GM23338 (cell line): Measurements from ENCODE around the gene CD38. TPM values are rescaled to one million over a fixed set of nuclear protein-coding genes. Genes with fewer than 3 reads are reported as not detected.
A peak's percentile ranks its signal among the peaks of the same experiment; 100 is the strongest.

Experiments
- ATAC-seq: fragments of 200-7000 bp; cut with Tn5 transposase; 3 replicates; pipeline ENCODE4 v1.9.1; 2020
- DNase-seq: peaks from one replicate; pipeline ENCODE4 v3.0.0-alpha.2; 2015; ENCODE audit warnings: low spot score
- H2AFZ ChIP-seq: fragments of 200-600 bp; sonication (generic); 2 replicates; pipeline ENCODE4 v1.8.0; 2016; ENCODE audit warnings: antibody characterized with exemption, mild to moderate bottlenecking, moderate library complexity
- H3F3A ChIP-seq: fragments of 200-600 bp; sonication (generic); replicated peaks from 2 replicates; pipeline ENCODE4 v1.8.0; 2017; ENCODE audit warnings: antibody characterized with exemption, mixed run types, low read depth
- H3K27ac ChIP-seq: fragments of 200-600 bp; sonication (generic); 2 replicates; pipeline ENCODE4 v1.6.1; 2016; ENCODE audit warnings: low read depth
- H3K27me3 ChIP-seq: fragments of 200-600 bp; sonication (generic); 2 replicates; pipeline ENCODE4 v1.8.0; 2016; ENCODE audit warnings: mild to moderate bottlenecking, mixed run types, moderate library complexity; ENCODE audit not compliant: insufficient read depth
- H3K36me3 ChIP-seq: fragments of 200-600 bp; sonication (generic); 2 replicates; pipeline ENCODE4 v1.8.0; 2016; ENCODE audit warnings: mild to moderate bottlenecking; ENCODE audit not compliant: insufficient read depth
- H3K4me1 ChIP-seq: fragments of 200-600 bp; sonication (generic); 2 replicates; pipeline ENCODE4 v1.8.0; 2016; ENCODE audit warnings: mild to moderate bottlenecking, moderate library complexity; ENCODE audit not compliant: insufficient read depth
- H3K4me2 ChIP-seq: fragments of 200-600 bp; sonication (generic); 2 replicates; pipeline ENCODE4 v1.7.1; 2017; ENCODE audit warnings: mixed run types
- H3K4me3 ChIP-seq: fragments of 200-600 bp; sonication (generic); 2 replicates; pipeline ENCODE4 v1.6.1; 2016; ENCODE audit warnings: mixed run types
- H3K79me2 ChIP-seq: fragments of 200-600 bp; sonication (generic); replicated peaks from 2 replicates; pipeline ENCODE4 v1.8.0; 2017; ENCODE audit warnings: mild to moderate bottlenecking; ENCODE audit not compliant: insufficient read depth
- H3K9me2 ChIP-seq: fragments of 200-600 bp; sonication (generic); 2 replicates; pipeline ENCODE4 v1.8.0; 2017; ENCODE audit not compliant: insufficient read depth
- H4K20me1 ChIP-seq: fragments of 200-600 bp; sonication (generic); replicated peaks from 2 replicates; pipeline ENCODE4 v1.8.0; 2017; ENCODE audit warnings: mild to moderate bottlenecking; ENCODE audit not compliant: insufficient read depth
- H3K27ac Mint-ChIP-seq: 2 replicates; pipeline ENCODE4 v1.8.0; 2020; ENCODE audit warnings: inconsistent platforms, mild to moderate bottlenecking, moderate library complexity, mixed read lengths
- H3K27me3 Mint-ChIP-seq: 3 replicates; pipeline ENCODE4 v1.8.0; 2022; ENCODE audit warnings: low read depth, mild to moderate bottlenecking, moderate library complexity, mixed read lengths, inconsistent platforms; ENCODE audit not compliant: insufficient read depth, poor library complexity
- H3K36me3 Mint-ChIP-seq: 3 replicates; pipeline ENCODE4 v1.8.0; 2021; ENCODE audit warnings: low read depth, mild to moderate bottlenecking, inconsistent platforms, moderate library complexity, mixed read lengths
- H3K4me1 Mint-ChIP-seq: 3 replicates; pipeline ENCODE4 v1.8.0; 2020; ENCODE audit warnings: mild to moderate bottlenecking, inconsistent platforms, mixed read lengths
- H3K4me3 Mint-ChIP-seq: 3 replicates; pipeline ENCODE4 v1.8.0; 2021; ENCODE audit warnings: moderate library complexity, mild to moderate bottlenecking, inconsistent platforms, mixed read lengths
- H3K9me3 Mint-ChIP-seq: 3 replicates; pipeline ENCODE4 v1.8.0; 2020; ENCODE audit warnings: moderate library complexity, mild to moderate bottlenecking, inconsistent platforms, mixed read lengths
- CREB1 ChIP-seq: fragments of 250-450 bp; sonication (Bioruptor Pico); IDR thresholded peaks from 2 replicates; pipeline ENCODE4 v1.5.0; 2020; ENCODE audit warnings: low read depth, mild to moderate bottlenecking, moderate library complexity
- EZH2 ChIP-seq: fragments of 200-600 bp; sonication (generic); IDR thresholded peaks from one replicate; pipeline ENCODE4 v1.8.0; 2017; ENCODE audit warnings: antibody characterized with exemption, mild to moderate bottlenecking, low read depth; ENCODE audit not compliant: unreplicated experiment
- EZH2phosphoT487 ChIP-seq: fragments of 200-600 bp; sonication (generic); IDR thresholded peaks from one replicate; pipeline ENCODE4 v1.8.1; 2018; ENCODE audit warnings: antibody characterized with exemption; ENCODE audit not compliant: unreplicated experiment
- NANOG ChIP-seq: IDR thresholded peaks from 2 replicates; pipeline ENCODE4 v1.6.1; 2016; ENCODE audit warnings: antibody characterized with exemption, borderline replicate concordance
- POLR2AphosphoS5 ChIP-seq: IDR thresholded peaks from 2 replicates; pipeline ENCODE4 v1.6.1; 2016; ENCODE audit warnings: antibody characterized with exemption, low read depth
- STAT1 ChIP-seq: IDR thresholded peaks from one replicate; pipeline ENCODE4 v1.6.1; 2016; ENCODE audit warnings: antibody characterized with exemption; ENCODE audit not compliant: unreplicated experiment
- ZNF331 ChIP-seq: fragments of 250-450 bp; sonication (Bioruptor Pico); IDR thresholded peaks from 2 replicates; pipeline ENCODE4 v1.5.0; 2020; ENCODE audit warnings: low read depth, mild to moderate bottlenecking, moderate library complexity
- polyA plus RNA-seq: library from polyadenylated mRNA; unstranded; fragments of >200 nt; fragmentation: Nextera tagmentation; extraction: Ambion mirVana; gene quantifications from 2 replicates; pipeline ENCODE4 v1.2.1, GENCODE V29; 2016
- total RNA-seq: library from RNA; depleted of rRNA; stranded (reverse); fragments of >200 nt; shearing (Covaris generic); gene quantifications from 2 replicates; pipeline ENCODE4 v1.2.3, GENCODE V29; 2014
- TF ChIP-seq, protein P1 (sequence below): fragments of 250-450 bp; sonication (Bioruptor Pico); IDR thresholded peaks from 2 replicates; pipeline ENCODE4 v1.5.0; 2020; ENCODE audit warnings: mild to moderate bottlenecking, moderate library complexity
- TF ChIP-seq, protein P2 (sequence below): IDR thresholded peaks from 2 replicates; pipeline ENCODE4 v1.6.1; 2016; ENCODE audit warnings: antibody characterized with exemption
- TF ChIP-seq, protein P3 (sequence below), 2 experiments: fragments of 200-600 bp in 1 of 2; sonication (generic) in 1 of 2; conservative IDR thresholded peaks; 2 replicates each; pipeline versions ENCODE4 v1.5.1 to v1.6.1; 2016 to 2017; ENCODE audit warnings: antibody characterized with exemption in 2 of 2, low read depth in 2 of 2, mild to moderate bottlenecking in 2 of 2, moderate library complexity in 1 of 2

CD38 gene
- total and polyA plus RNA-seq, 2 experiments from 2014 or later: 0.17 to 0.24 TPM

DNA sequence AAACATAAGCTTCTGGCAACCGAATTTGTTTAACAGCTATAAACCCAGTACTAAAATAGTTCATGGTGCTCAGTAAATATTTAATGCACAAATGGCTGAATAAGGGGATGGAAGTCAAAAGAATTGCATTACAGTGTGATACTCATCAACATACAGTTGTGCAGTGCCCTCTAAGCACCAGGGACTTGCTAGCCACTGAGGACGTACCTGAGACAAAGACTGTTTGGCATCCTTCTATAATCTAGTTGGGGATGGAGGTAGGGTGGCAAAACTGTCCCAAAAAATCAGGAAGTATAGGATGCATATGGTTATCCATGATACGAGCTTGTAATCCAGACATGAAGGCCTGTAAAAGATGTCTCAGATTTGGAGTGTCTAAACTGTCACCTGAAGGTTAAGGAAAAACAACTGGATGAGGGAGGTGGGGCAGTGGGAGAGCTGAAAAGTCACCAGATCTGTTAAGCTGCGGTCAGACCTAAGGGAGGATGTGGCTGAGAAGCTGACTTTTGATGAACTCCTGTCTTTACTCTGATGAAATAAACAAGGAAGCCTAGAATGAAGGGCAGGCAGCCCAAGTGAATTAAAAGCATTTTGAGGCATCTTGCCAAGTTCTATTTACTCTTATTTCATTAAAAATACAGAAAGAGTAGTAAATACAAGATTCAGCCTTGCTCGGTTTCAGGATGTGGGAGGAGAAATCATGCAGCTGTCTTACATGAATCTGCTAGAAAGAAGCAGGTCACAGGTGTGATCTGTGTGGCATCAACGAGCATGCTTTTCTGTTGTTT, 12.0 kb upstream of the CD38 start:
- Mint-ChIP-seq H3K36me3 (no peaks in the 10 kb centered on the region), H3K4me3 (no peak overlapping the region)

DNA sequence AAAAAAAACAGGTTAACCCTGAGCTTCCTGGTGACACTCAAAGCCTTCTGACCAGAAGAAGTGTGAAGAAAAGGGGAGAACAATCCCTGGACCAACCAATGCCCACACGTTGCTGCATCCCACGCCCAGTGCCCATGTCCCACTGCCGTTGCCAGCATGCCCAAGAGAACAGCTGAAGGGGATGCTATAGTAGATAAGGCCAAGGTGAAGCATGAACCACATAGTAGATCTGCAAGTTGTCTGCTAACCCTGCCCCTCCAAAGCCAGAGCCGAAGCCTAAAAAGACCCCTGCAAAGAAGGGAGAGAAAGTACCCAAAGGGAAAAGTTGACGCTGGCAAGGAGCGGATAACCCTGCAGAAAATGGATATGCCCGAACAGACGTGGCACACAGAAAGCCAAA, 11.3 kb upstream of the CD38 start:
- Histone ChIP-seq H3F3A (no peaks in the 10 kb centered on the region), H3K27me3 (no peaks in the 10 kb centered on the region), H3K27ac (no peak overlapping the region), H3K4me1 (no peaks in the 10 kb centered on the region), H4K20me1 (no peaks in the 10 kb centered on the region), H2AFZ (no peak overlapping the region), H3K36me3 (no peaks in the 10 kb centered on the region), H3K9me2 (no peaks in the 10 kb centered on the region), H3K4me2 (no peak overlapping the region), H3K4me3 (no peak overlapping the region), H3K79me2 (no peaks in the 10 kb centered on the region)
- DNase-seq (no peak), ATAC-seq (no peak)
- Mint-ChIP-seq H3K4me1 (0 out of 3 replicates have a peak, but pooled peaks cover 2% of the 10 kb centered on the region), H3K27ac (no peak overlapping the region), H3K36me3 (no peaks in the 10 kb centered on the region), H3K27me3 (peaks cover 6% of the 10 kb centered on the region), H3K4me3 (no peak overlapping the region), H3K9me3 (no peaks in the 10 kb centered on the region; the same call in 2 of the 3 replicates)
- TF ChIP-seq ZNF331 (CRISPR knock-in tag) (no peak), STAT1 (no peak), POLR2AphosphoS5 (no peak), NANOG (no peak), CREB1 (no peak), EZH2phosphoT487 (no peak)
- TF ChIP-seq, protein P1, sequence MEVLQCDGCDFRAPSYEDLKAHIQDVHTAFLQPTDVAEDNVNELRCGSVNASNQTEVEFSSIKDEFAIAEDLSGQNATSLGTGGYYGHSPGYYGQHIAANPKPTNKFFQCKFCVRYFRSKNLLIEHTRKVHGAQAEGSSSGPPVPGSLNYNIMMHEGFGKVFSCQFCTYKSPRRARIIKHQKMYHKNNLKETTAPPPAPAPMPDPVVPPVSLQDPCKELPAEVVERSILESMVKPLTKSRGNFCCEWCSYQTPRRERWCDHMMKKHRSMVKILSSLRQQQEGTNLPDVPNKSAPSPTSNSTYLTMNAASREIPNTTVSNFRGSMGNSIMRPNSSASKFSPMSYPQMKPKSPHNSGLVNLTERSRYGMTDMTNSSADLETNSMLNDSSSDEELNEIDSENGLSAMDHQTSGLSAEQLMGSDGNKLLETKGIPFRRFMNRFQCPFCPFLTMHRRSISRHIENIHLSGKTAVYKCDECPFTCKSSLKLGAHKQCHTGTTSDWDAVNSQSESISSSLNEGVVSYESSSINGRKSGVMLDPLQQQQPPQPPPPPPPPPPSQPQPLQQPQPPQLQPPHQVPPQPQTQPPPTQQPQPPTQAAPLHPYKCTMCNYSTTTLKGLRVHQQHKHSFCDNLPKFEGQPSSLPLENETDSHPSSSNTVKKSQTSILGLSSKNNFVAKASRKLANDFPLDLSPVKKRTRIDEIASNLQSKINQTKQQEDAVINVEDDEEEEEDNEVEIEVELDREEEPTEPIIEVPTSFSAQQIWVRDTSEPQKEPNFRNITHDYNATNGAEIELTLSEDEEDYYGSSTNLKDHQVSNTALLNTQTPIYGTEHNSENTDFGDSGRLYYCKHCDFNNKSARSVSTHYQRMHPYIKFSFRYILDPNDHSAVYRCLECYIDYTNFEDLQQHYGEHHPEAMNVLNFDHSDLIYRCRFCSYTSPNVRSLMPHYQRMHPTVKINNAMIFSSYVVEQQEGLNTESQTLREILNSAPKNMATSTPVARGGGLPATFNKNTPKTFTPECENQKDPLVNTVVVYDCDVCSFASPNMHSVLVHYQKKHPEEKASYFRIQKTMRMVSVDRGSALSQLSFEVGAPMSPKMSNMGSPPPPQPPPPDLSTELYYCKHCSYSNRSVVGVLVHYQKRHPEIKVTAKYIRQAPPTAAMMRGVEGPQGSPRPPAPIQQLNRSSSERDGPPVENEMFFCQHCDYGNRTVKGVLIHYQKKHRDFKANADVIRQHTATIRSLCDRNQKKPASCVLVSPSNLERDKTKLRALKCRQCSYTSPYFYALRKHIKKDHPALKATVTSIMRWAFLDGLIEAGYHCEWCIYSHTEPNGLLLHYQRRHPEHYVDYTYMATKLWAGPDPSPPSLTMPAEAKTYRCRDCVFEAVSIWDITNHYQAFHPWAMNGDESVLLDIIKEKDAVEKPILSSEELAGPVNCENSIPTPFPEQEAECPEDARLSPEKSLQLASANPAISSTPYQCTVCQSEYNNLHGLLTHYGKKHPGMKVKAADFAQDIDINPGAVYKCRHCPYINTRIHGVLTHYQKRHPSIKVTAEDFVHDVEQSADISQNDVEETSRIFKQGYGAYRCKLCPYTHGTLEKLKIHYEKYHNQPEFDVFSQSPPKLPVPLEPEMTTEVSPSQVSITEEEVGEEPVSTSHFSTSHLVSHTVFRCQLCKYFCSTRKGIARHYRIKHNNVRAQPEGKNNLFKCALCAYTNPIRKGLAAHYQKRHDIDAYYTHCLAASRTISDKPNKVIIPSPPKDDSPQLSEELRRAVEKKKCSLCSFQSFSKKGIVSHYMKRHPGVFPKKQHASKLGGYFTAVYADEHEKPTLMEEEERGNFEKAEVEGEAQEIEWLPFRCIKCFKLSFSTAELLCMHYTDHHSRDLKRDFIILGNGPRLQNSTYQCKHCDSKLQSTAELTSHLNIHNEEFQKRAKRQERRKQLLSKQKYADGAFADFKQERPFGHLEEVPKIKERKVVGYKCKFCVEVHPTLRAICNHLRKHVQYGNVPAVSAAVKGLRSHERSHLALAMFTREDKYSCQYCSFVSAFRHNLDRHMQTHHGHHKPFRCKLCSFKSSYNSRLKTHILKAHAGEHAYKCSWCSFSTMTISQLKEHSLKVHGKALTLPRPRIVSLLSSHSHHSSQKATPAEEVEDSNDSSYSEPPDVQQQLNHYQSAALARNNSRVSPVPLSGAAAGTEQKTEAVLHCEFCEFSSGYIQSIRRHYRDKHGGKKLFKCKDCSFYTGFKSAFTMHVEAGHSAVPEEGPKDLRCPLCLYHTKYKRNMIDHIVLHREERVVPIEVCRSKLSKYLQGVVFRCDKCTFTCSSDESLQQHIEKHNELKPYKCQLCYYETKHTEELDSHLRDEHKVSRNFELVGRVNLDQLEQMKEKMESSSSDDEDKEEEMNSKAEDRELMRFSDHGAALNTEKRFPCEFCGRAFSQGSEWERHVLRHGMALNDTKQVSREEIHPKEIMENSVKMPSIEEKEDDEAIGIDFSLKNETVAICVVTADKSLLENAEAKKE: no peak
- TF ChIP-seq, protein P2, sequence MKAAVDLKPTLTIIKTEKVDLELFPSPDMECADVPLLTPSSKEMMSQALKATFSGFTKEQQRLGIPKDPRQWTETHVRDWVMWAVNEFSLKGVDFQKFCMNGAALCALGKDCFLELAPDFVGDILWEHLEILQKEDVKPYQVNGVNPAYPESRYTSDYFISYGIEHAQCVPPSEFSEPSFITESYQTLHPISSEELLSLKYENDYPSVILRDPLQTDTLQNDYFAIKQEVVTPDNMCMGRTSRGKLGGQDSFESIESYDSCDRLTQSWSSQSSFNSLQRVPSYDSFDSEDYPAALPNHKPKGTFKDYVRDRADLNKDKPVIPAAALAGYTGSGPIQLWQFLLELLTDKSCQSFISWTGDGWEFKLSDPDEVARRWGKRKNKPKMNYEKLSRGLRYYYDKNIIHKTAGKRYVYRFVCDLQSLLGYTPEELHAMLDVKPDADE: no peak
- TF ChIP-seq, protein P3, sequence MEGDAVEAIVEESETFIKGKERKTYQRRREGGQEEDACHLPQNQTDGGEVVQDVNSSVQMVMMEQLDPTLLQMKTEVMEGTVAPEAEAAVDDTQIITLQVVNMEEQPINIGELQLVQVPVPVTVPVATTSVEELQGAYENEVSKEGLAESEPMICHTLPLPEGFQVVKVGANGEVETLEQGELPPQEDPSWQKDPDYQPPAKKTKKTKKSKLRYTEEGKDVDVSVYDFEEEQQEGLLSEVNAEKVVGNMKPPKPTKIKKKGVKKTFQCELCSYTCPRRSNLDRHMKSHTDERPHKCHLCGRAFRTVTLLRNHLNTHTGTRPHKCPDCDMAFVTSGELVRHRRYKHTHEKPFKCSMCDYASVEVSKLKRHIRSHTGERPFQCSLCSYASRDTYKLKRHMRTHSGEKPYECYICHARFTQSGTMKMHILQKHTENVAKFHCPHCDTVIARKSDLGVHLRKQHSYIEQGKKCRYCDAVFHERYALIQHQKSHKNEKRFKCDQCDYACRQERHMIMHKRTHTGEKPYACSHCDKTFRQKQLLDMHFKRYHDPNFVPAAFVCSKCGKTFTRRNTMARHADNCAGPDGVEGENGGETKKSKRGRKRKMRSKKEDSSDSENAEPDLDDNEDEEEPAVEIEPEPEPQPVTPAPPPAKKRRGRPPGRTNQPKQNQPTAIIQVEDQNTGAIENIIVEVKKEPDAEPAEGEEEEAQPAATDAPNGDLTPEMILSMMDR (conservative IDR thresholded peaks at IDR 0.05; ENCODE audit: low read depth in 2 of 2): no peak

More for the DNA sequence above, 12.0 kb upstream of the CD38 start:
- no peak for TF ChIP-seq STAT1
- TF ChIP-seq EZH2: no peak
- TF ChIP-seq, protein P2: no peak
- no peak for DNase-seq
- ATAC-seq: no peak
- Histone ChIP-seq H3K27ac (no peak overlapping the region), H3K4me3 (no peak overlapping the region), H3K36me3 (no peaks in the 10 kb centered on the region), H3K4me2 (no peak overlapping the region), H3K4me1 (no peaks in the 10 kb centered on the region), H4K20me1 (no peaks in the 10 kb centered on the region), H2AFZ (peak overlapping the region; percentile 1; the same call in 1 of the 2 replicates), H3K79me2 (no peaks in the 10 kb centered on the region), H3K27me3 (no peaks in the 10 kb centered on the region), H3F3A (no peaks in the 10 kb centered on the region), H3K9me2 (no peaks in the 10 kb centered on the region)
- Mint-ChIP-seq H3K27me3 (peaks cover 6% of the 10 kb centered on the region), H3K27ac (no peak overlapping the region), H3K9me3 (no peaks in the 10 kb centered on the region; the same call in 2 of the 3 replicates), H3K4me1 (0 out of 3 replicates have a peak, but pooled peaks cover 2% of the 10 kb centered on the region)
